ENCODE measurements around the gene SAC3D1. TPM values are rescaled to one million over a fixed set of nuclear protein-coding genes. Genes with fewer than 3 reads are reported as not detected.

Gene SAC3D1
- total RNA-seq, 1 donor from 2014 or later: 12.6 TPM

DNA sequence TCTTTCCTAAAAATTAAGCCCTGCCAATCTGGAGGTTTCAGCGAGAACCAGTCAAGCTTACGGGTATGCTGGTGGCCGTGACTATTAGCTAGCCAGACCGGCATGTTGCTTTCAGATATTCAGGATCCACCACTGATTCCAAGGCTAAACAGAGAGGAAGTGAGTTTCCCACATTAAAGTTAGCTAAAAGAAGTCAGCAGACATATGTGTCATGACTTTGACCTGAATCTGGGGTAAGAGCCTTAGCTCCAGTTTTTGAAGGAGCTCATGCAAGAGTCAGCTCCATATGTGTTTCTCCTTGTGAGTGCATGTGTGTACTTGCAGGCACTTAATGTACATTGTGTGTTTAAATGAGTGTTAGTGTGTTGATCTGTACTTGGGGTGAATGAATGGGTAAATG is 44.4 kb downstream of the SAC3D1 start:
- intact Hi-C loops (cut with DNase I): no loop called here
- no peak for DNase-seq

DNA sequence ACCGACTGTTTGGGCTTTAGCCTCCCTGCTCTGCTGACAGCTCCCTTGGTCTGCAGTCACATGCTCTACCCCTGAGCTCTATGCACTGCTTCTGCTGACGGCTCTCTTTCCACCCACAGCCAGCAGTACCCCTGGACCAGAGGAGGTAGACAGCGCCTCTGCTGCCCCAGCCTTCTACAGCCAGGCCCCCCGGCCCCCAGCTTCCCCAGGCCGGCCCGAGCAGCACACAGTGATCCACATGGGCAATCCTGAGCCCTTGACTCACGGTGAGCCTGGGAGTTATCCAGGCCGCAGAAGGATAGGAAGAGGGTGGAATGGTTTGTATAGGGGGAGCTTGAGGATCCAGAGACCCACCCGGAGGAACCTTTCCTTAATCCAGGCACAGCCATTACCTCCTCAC is 45.8 kb downstream of the SAC3D1 start:
- Histone ChIP-seq H3K36me3 (peaks cover 46% of the 10 kb centered on the region), H3K9me3 (no peaks in the 10 kb centered on the region), H3K27ac (no peak overlapping the region), H3K4me1 (peaks cover 20% of the 10 kb centered on the region), H3K4me3 (no peak overlapping the region), H3K27me3 (ENCODE audit: low read depth) (no peaks in the 10 kb centered on the region)
- intact Hi-C loops (cut with DNase I): no loop called here
- TF ChIP-seq, protein P1, sequence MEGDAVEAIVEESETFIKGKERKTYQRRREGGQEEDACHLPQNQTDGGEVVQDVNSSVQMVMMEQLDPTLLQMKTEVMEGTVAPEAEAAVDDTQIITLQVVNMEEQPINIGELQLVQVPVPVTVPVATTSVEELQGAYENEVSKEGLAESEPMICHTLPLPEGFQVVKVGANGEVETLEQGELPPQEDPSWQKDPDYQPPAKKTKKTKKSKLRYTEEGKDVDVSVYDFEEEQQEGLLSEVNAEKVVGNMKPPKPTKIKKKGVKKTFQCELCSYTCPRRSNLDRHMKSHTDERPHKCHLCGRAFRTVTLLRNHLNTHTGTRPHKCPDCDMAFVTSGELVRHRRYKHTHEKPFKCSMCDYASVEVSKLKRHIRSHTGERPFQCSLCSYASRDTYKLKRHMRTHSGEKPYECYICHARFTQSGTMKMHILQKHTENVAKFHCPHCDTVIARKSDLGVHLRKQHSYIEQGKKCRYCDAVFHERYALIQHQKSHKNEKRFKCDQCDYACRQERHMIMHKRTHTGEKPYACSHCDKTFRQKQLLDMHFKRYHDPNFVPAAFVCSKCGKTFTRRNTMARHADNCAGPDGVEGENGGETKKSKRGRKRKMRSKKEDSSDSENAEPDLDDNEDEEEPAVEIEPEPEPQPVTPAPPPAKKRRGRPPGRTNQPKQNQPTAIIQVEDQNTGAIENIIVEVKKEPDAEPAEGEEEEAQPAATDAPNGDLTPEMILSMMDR (IDR thresholded peaks at IDR 0.05): no peak
- no peak for DNase-seq
- ATAC-seq: no peak

More for the DNA sequence above, 44.4 kb downstream of the SAC3D1 start:
- peaks cover 20% of the 10 kb centered on the region for H3K4me1 ChIP-seq
- H3K36me3 ChIP-seq: peaks cover 46% of the 10 kb centered on the region
- H3K4me3 ChIP-seq: no peak overlapping the region
- H3K9me3 ChIP-seq: no peaks in the 10 kb centered on the region
- TF ChIP-seq, protein P1 (IDR thresholded peaks at IDR 0.05): no peak
- H3K27me3 ChIP-seq (ENCODE audit: low read depth): no peaks in the 10 kb centered on the region
- H3K27ac ChIP-seq: no peak overlapping the region
- ATAC-seq: no peak

- no peaks in the 10 kb centered on the region for H3K9me3 ChIP-seq
- ATAC-seq: no peak
- no peak overlapping the region for H3K27ac ChIP-seq
- H3K27me3 ChIP-seq (ENCODE audit: low read depth): no peaks in the 10 kb centered on the region
- no peak overlapping the region for H3K4me3 ChIP-seq
- TF ChIP-seq, protein P1 (IDR thresholded peaks at IDR 0.05): no peak
- intact Hi-C loops (cut with DNase I): no loop called here
- no peak for DNase-seq
- H3K36me3 ChIP-seq: peaks cover 46% of the 10 kb centered on the region
- peaks cover 20% of the 10 kb centered on the region for H3K4me1 ChIP-seq
These were observed 46.2 kb downstream of the SAC3D1 start for GRCh38 chr11:65087216-65087615.

GRCh38 chr11:65087827-65088226 is 46.8 kb downstream of the SAC3D1 start:
- DNase-seq (no peak), ATAC-seq (no peak)
- intact Hi-C loops (cut with DNase I): no loop called here
- Histone ChIP-seq H3K36me3 (peaks cover 46% of the 10 kb centered on the region), H3K9me3 (no peaks in the 10 kb centered on the region), H3K27ac (no peak overlapping the region), H3K4me3 (no peak overlapping the region), H3K27me3 (ENCODE audit: low read depth) (no peaks in the 10 kb centered on the region), H3K4me1 (peaks cover 20% of the 10 kb centered on the region)
- TF ChIP-seq, protein P1 (IDR thresholded peaks at IDR 0.05): no peak

DNA sequence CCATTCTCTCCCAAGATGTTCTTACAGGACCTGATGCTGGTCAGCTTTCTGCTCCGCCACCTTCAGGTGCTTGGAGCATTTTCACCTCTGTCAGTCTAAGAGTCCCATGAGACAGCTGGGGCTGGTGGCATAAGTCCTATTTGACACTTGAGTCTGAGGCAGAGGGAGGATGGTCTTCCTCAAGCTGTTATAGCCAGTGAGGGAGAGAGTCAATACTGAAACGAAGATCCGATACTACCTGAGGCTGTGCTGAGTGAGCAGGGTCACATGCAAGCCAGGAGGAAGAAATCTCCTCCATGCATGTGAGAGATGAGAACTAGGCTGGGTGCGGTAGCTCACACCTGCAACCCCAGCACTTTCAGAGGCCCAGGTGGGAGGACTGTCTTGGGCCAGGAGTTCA is 48.6 kb downstream of the SAC3D1 start:
- peaks cover 46% of the 10 kb centered on the region for H3K36me3 ChIP-seq
- H3K4me3 ChIP-seq: no peak overlapping the region
- H3K27me3 ChIP-seq (ENCODE audit: low read depth): no peaks in the 10 kb centered on the region
- TF ChIP-seq, protein P1 (IDR thresholded peaks at IDR 0.05): no peak
- intact Hi-C loops (cut with DNase I): no loop called here
- no peak for DNase-seq
- H3K27ac ChIP-seq: no peak overlapping the region
- no peak for ATAC-seq
- H3K4me1 ChIP-seq: peaks cover 13% of the 10 kb centered on the region
- H3K9me3 ChIP-seq: no peaks in the 10 kb centered on the region

- no peak for DNase-seq
- intact Hi-C loops (cut with DNase I): no loop called here
These were observed 49.6 kb downstream of the SAC3D1 start for GRCh38 chr11:65090628-65091027.

More at GRCh38 chr11:65090628-65091027, 49.6 kb downstream of the SAC3D1 start:
- no peaks in the 10 kb centered on the region for H3K27me3 ChIP-seq (ENCODE audit: low read depth)
- H3K36me3 ChIP-seq: peaks cover 42% of the 10 kb centered on the region
- TF ChIP-seq, protein P1 (IDR thresholded peaks at IDR 0.05): no peak
- no peak overlapping the region for H3K27ac ChIP-seq
- H3K9me3 ChIP-seq: no peaks in the 10 kb centered on the region
- H3K4me1 ChIP-seq: peaks cover 3% of the 10 kb centered on the region
- no peak for ATAC-seq
- no peak overlapping the region for H3K4me3 ChIP-seq
